GM21619 (cell line): Measurements from ENCODE around the gene MLLT11.
"Not testable (repeated sequence)": the region's sequence is repeated elsewhere in the genome, so short reads cannot be mapped to it uniquely, and the experiment has no call there.

Source experiments
- ATAC-seq: cut with Tn5 transposase; IDR thresholded peaks from one replicate; pipeline ENCODE4 v1.9.1; 2021; ENCODE audit not compliant: unreplicated experiment

Gene MLLT11

GRCh38 chr1:151055581-151055980, 4.6 kb upstream of the MLLT11 start:
- no peak for ATAC-seq

GRCh38 chr1:151056149-151056548, 4.0 kb upstream of the MLLT11 start:
- no peak for ATAC-seq

GRCh38 chr1:151058692-151059091, 1.5 kb upstream of the MLLT11 start:
- no peak for ATAC-seq

- ATAC-seq: peak; percentile 74
Measured at GRCh38 chr1:151059109-151060006, 839 bp upstream of the MLLT11 start, which contains the start of gene CDC42SE1. Gene CDC42SE1, minus strand, starts transcription at chr1:151059622. Its CDS starts 3,892 bp downstream, at chr1:151055730.

- ATAC-seq: no peak
Measured at GRCh38 chr1:151060657-151061421, 642 bp downstream of the MLLT11 start.

- no peak for ATAC-seq
Measured at GRCh38 chr1:151061704-151062103, 1.5 kb downstream of the MLLT11 start.

- ATAC-seq: no peak
Measured at GRCh38 chr1:151062741-151063371, 2.7 kb downstream of the MLLT11 start.

- ATAC-seq: no peak
Measured at GRCh38 chr1:151065089-151065645, 5.0 kb downstream of the MLLT11 start.

GRCh38 chr1:151067185-151067584, 7.0 kb downstream of the MLLT11 start:
- ATAC-seq: no peak

GRCh38 chr1:151069103-151069486, 8.9 kb downstream of the MLLT11 start:
- no peak for ATAC-seq

GRCh38 chr1:151070474-151071276, 10.5 kb downstream of the MLLT11 start, which contains the start of gene GABPB2:
Gene GABPB2, plus strand, starts transcription at chr1:151070761. Its CDS starts 17,429 bp downstream, at chr1:151088190.
- peak; percentile 63 for ATAC-seq

- ATAC-seq: no peak
Measured at GRCh38 chr1:151072224-151072623, 12.0 kb downstream of the MLLT11 start.

- ATAC-seq: no peak
Measured at GRCh38 chr1:151085953-151086559, 25.9 kb downstream of the MLLT11 start.

- ATAC-seq: not testable (repeated sequence)
Measured at GRCh38 chr1:151097426-151097825, 37.2 kb downstream of the MLLT11 start.

- ATAC-seq: no peak
Measured at GRCh38 chr1:151098126-151098525, 37.9 kb downstream of the MLLT11 start.

GRCh38 chr1:151104630-151105029, 44.4 kb downstream of the MLLT11 start:
- ATAC-seq: no peak

- ATAC-seq: no peak
Measured at GRCh38 chr1:151106894-151107293, 46.7 kb downstream of the MLLT11 start.

GRCh38 chr1:151108331-151108730, 48.1 kb downstream of the MLLT11 start:
- no peak for ATAC-seq

- no peak for ATAC-seq
Measured at GRCh38 chr1:151113877-151114276, 53.7 kb downstream of the MLLT11 start.
